Heart left ventricle (tissue), 13 donors: Measurements from ENCODE around the gene SYNE4.

ENCODE experiments used
- CTCF ChIP-seq, 12 donors: fragments of 200-600 bp; sonication (generic) in 4 of 12; IDR thresholded peaks; one replicate each; pipeline versions ENCODE4 v1.5.0 to v1.8.0; 2018 to 2022; ENCODE audit warnings: antibody characterized with exemption in 12 of 12, mild to moderate bottlenecking in 5 of 12
- POLR2A ChIP-seq, 2 donors: fragments of 450-650 bp; IDR thresholded peaks; one replicate each; pipeline ENCODE4 v1.6.1; 2017; ENCODE audit warnings: antibody characterized with exemption in 2 of 2, mild to moderate bottlenecking in 2 of 2, moderate library complexity in 2 of 2
- donor health status: ischemic (EF 13 %, LVEDD 7.1; RV severe dilation, severe dysfunction).
- donor health status: DM: no; HTN: yes; CAD: no.
- donor health status: DM: no; HTN: no; CAD: no.
- donor health status: ischemic (EF 25% LVEDD 6.9; RV normal size, moderate dysfunction).
- donor health status: ischemic (EF 25% LVEDD 5.7; RV mildly dilated, moderate dysfunction).
- donor health status: ischemic (EF 35%, LVEDD 5.7; RV mildly dilated, moderate dysfunction).
- donor health status: nonischemic (EF 11% LVEDD 7.7; RV severe dilation, severe dysfunction).
- donor health status: DM: yes; HTN: yes; CAD: no.
- donor health status: PGD.
- donor health status: ischemic (EF 29% LVEDD 5.4; RV normal size, mild dysfunction).
- donor health status: nonischemic (EF 23%, LVEDD 6.1; RV moderate dilation, normal function).

GRCh38 chr19:36041831-36042230 is 33.2 kb upstream of the SYNE4 start:
- TF ChIP-seq CTCF (IDR thresholded peaks at IDR 0.05) = no peak
- no peak for TF ChIP-seq POLR2A (IDR thresholded peaks at IDR 0.05)
